ENCODE results near the gene CLIP3.

Gene CLIP3

GRCh38 chr19:36008336-36008978 is 24.2 kb downstream of the CLIP3 start, which contains the start of gene SYNE4:
SYNE4 (minus strand) TSS chr19:36008813; CDS start chr19:36008681, 132 bp downstream.
- no peak within 1 kb of the TSS for H3K27ac ChIP-seq (ENCODE audit: low read depth, low read length)

GRCh38 chr19:36006955-36007354 is 25.7 kb downstream of the CLIP3 start:
- H3K27ac ChIP-seq (ENCODE audit: low read depth, low read length) = no peak overlapping the region
- no peaks in the 10 kb centered on the region for H3K9me3 ChIP-seq (ENCODE audit: control insufficient read depth in 1 of 2, low read length in 2 of 2)
- no peak overlapping the region for H3K9ac ChIP-seq (ENCODE audit: low read depth in 1 of 2, low read length in 2 of 2)
- H3K36me3 ChIP-seq (ENCODE audit: control insufficient read depth in 1 of 2, insufficient read depth in 2 of 2, low read length in 2 of 2) = peaks cover 3 to 11% of the 10 kb centered on the region in 2 donors
- H3K4me1 ChIP-seq (ENCODE audit: control insufficient read depth in 1 of 2, insufficient read depth in 2 of 2, low read length in 2 of 2) = peaks cover 4% of the 10 kb centered on the region in 2 donors
- no peak overlapping the region for H3K4me3 ChIP-seq (ENCODE audit: low read depth in 1 of 2, low read length in 2 of 2)
- H3K27me3 ChIP-seq (ENCODE audit: control insufficient read depth in 1 of 2, insufficient read depth in 2 of 2, low read length in 2 of 2) = no peaks in the 10 kb centered on the region

More at GRCh38 chr19:36008336-36008978, 24.2 kb downstream of the CLIP3 start, which contains the start of gene SYNE4:
- H3K4me3 ChIP-seq (ENCODE audit: low read depth in 1 of 2, low read length in 2 of 2) = peak within 1 kb of the TSS; percentile 51 to 60
- H3K9ac ChIP-seq (ENCODE audit: low read depth in 1 of 2, low read length in 2 of 2) = peak within 1 kb of the TSS in 1 of 2 donors; percentile 49
- H3K27me3 ChIP-seq (ENCODE audit: control insufficient read depth in 1 of 2, insufficient read depth in 2 of 2, low read length in 2 of 2) = no peaks in the 10 kb centered on the region
- peaks cover 6 to 8% of the 10 kb centered on the region in 2 donors for H3K4me1 ChIP-seq (ENCODE audit: control insufficient read depth in 1 of 2, insufficient read depth in 2 of 2, low read length in 2 of 2)
- H3K36me3 ChIP-seq (ENCODE audit: control insufficient read depth in 1 of 2, insufficient read depth in 2 of 2, low read length in 2 of 2) = peaks cover 0 to 7% of the 10 kb centered on the region in 2 donors
- H3K9me3 ChIP-seq (ENCODE audit: control insufficient read depth in 1 of 2, low read length in 2 of 2) = no peaks in the 10 kb centered on the region

- Histone ChIP-seq H3K9me3 (ENCODE audit: control insufficient read depth in 1 of 2, low read length in 2 of 2) (no peaks in the 10 kb centered on the region), H3K36me3 (ENCODE audit: control insufficient read depth in 1 of 2, insufficient read depth in 2 of 2, low read length in 2 of 2) (peaks cover 3 to 32% of the 10 kb centered on the region in 2 donors), H3K27me3 (ENCODE audit: control insufficient read depth in 1 of 2, insufficient read depth in 2 of 2, low read length in 2 of 2) (no peaks in the 10 kb centered on the region), H3K27ac (ENCODE audit: low read depth, low read length) (no peak overlapping the region), H3K9ac (ENCODE audit: low read depth in 1 of 2, low read length in 2 of 2) (no peak overlapping the region), H3K4me3 (ENCODE audit: low read depth in 1 of 2, low read length in 2 of 2) (no peak overlapping the region), H3K4me1 (ENCODE audit: control insufficient read depth in 1 of 2, insufficient read depth in 2 of 2, low read length in 2 of 2) (peaks cover 4 to 5% of the 10 kb centered on the region in 2 donors)
Measured at GRCh38 chr19:36003284-36003683, 29.4 kb downstream of the CLIP3 start.

- Histone ChIP-seq H3K27me3 (ENCODE audit: control insufficient read depth in 1 of 2, insufficient read depth in 2 of 2, low read length in 2 of 2) (no peaks in the 10 kb centered on the region), H3K9me3 (ENCODE audit: control insufficient read depth in 1 of 2, low read length in 2 of 2) (no peaks in the 10 kb centered on the region), H3K9ac (ENCODE audit: low read depth in 1 of 2, low read length in 2 of 2) (no peak overlapping the region), H3K36me3 (ENCODE audit: control insufficient read depth in 1 of 2, insufficient read depth in 2 of 2, low read length in 2 of 2) (peaks cover 3 to 34% of the 10 kb centered on the region in 2 donors), H3K27ac (ENCODE audit: low read depth, low read length) (no peak overlapping the region), H3K4me1 (ENCODE audit: control insufficient read depth in 1 of 2, insufficient read depth in 2 of 2, low read length in 2 of 2) (peaks cover 6 to 8% of the 10 kb centered on the region in 2 donors), H3K4me3 (ENCODE audit: low read depth in 1 of 2, low read length in 2 of 2) (no peak overlapping the region)
Measured at GRCh38 chr19:36001605-36002004, 31.1 kb downstream of the CLIP3 start.

GRCh38 chr19:35996777-35997176 is 35.9 kb downstream of the CLIP3 start:
- H3K27me3 ChIP-seq (ENCODE audit: control insufficient read depth in 1 of 2, insufficient read depth in 2 of 2, low read length in 2 of 2) = no peaks in the 10 kb centered on the region
- no peak overlapping the region for H3K27ac ChIP-seq (ENCODE audit: low read depth, low read length)
- peak overlapping the region; percentile 90 to 97 for H3K4me3 ChIP-seq (ENCODE audit: low read depth in 1 of 2, low read length in 2 of 2)
- H3K9me3 ChIP-seq (ENCODE audit: control insufficient read depth in 1 of 2, low read length in 2 of 2) = no peaks in the 10 kb centered on the region
- peak overlapping the region; percentile 86 to 88 for H3K9ac ChIP-seq (ENCODE audit: low read depth in 1 of 2, low read length in 2 of 2)
- peaks cover 16 to 28% of the 10 kb centered on the region in 2 donors for H3K4me1 ChIP-seq (ENCODE audit: control insufficient read depth in 1 of 2, insufficient read depth in 2 of 2, low read length in 2 of 2)
- H3K36me3 ChIP-seq (ENCODE audit: control insufficient read depth in 1 of 2, insufficient read depth in 2 of 2, low read length in 2 of 2) = peaks cover 0 to 22% of the 10 kb centered on the region in 2 donors

GRCh38 chr19:35995048-35995993 is 37.4 kb downstream of the CLIP3 start, which contains the start of gene SDHAF1:
SDHAF1 (plus strand) TSS chr19:35995188; CDS start chr19:35995275, 87 bp downstream.
- no peaks in the 10 kb centered on the region for H3K27me3 ChIP-seq (ENCODE audit: control insufficient read depth in 1 of 2, insufficient read depth in 2 of 2, low read length in 2 of 2)
- H3K9ac ChIP-seq (ENCODE audit: low read depth in 1 of 2, low read length in 2 of 2) = peak within 1 kb of the TSS; percentile 86 to 88
- H3K36me3 ChIP-seq (ENCODE audit: control insufficient read depth in 1 of 2, insufficient read depth in 2 of 2, low read length in 2 of 2) = peaks cover 0 to 11% of the 10 kb centered on the region in 2 donors
- H3K4me1 ChIP-seq (ENCODE audit: control insufficient read depth in 1 of 2, insufficient read depth in 2 of 2, low read length in 2 of 2) = peaks cover 16 to 28% of the 10 kb centered on the region in 2 donors
- peak within 1 kb of the TSS; percentile 90 to 97 for H3K4me3 ChIP-seq (ENCODE audit: low read depth in 1 of 2, low read length in 2 of 2)
- H3K9me3 ChIP-seq (ENCODE audit: control insufficient read depth in 1 of 2, low read length in 2 of 2) = no peaks in the 10 kb centered on the region
- H3K27ac ChIP-seq (ENCODE audit: low read depth, low read length) = peak within 1 kb of the TSS; percentile 86

- Histone ChIP-seq H3K9me3 (ENCODE audit: control insufficient read depth in 1 of 2, low read length in 2 of 2) (no peaks in the 10 kb centered on the region), H3K27ac (ENCODE audit: low read depth, low read length) (no peak overlapping the region), H3K36me3 (ENCODE audit: control insufficient read depth in 1 of 2, insufficient read depth in 2 of 2, low read length in 2 of 2) (peaks cover 0 to 9% of the 10 kb centered on the region in 2 donors), H3K4me1 (ENCODE audit: control insufficient read depth in 1 of 2, insufficient read depth in 2 of 2, low read length in 2 of 2) (peaks cover 15 to 26% of the 10 kb centered on the region in 2 donors), H3K27me3 (ENCODE audit: control insufficient read depth in 1 of 2, insufficient read depth in 2 of 2, low read length in 2 of 2) (peaks cover 0 to 3% of the 10 kb centered on the region in 2 donors), H3K4me3 (ENCODE audit: low read depth in 1 of 2, low read length in 2 of 2) (peak overlapping the region; percentile 90 to 97), H3K9ac (ENCODE audit: low read depth in 1 of 2, low read length in 2 of 2) (peak overlapping the region; percentile 26 to 88)
Measured at GRCh38 chr19:35993923-35994598, 38.6 kb downstream of the CLIP3 start.

GRCh38 chr19:35992907-35993765 is 39.5 kb downstream of the CLIP3 start:
- peaks cover 12 to 23% of the 10 kb centered on the region in 2 donors for H3K4me1 ChIP-seq (ENCODE audit: control insufficient read depth in 1 of 2, insufficient read depth in 2 of 2, low read length in 2 of 2)
- H3K36me3 ChIP-seq (ENCODE audit: control insufficient read depth in 1 of 2, insufficient read depth in 2 of 2, low read length in 2 of 2) = peaks cover 0 to under 1% of the 10 kb centered on the region in 2 donors
- H3K9me3 ChIP-seq (ENCODE audit: control insufficient read depth in 1 of 2, low read length in 2 of 2) = no peaks in the 10 kb centered on the region
- peaks cover 0 to 3% of the 10 kb centered on the region in 2 donors for H3K27me3 ChIP-seq (ENCODE audit: control insufficient read depth in 1 of 2, insufficient read depth in 2 of 2, low read length in 2 of 2)
- no peak overlapping the region for H3K4me3 ChIP-seq (ENCODE audit: low read depth in 1 of 2, low read length in 2 of 2)
- H3K9ac ChIP-seq (ENCODE audit: low read depth in 1 of 2, low read length in 2 of 2) = no peak overlapping the region
- no peak overlapping the region for H3K27ac ChIP-seq (ENCODE audit: low read depth, low read length)

All from duodenal mucosa (tissue), 2 donors.